CD4-positive, alpha-beta T cell treated with Interleukin-15 for 4 hours (primary cell): ENCODE results near the gene GRAMD2B.

Experiments
- DNase-seq: peaks from one replicate; pipeline ENCODE4 v3.0.0-alpha.2; 2020; ENCODE audit warnings: low spot score

GRAMD2B gene

DNA sequence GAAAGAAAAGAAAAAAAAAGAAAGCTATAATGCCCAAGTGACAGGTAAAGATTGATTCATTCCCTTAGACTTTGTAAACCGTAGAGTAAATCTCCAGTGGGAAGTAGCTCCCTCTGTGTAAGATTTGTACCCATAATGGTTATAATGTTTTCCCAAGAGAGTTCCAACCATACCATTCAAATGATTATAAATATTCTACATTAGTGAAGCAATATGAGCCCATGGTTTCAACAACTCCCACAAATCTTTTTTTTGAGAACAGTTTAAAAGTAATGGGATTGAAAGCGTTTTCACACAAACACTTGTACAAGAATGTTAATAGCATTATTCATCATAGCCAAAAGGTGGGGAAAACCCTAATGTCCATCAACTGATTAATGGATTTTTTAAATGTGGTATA is 58.0 kb downstream of the GRAMD2B start:
- DNase-seq: no peak

DNA sequence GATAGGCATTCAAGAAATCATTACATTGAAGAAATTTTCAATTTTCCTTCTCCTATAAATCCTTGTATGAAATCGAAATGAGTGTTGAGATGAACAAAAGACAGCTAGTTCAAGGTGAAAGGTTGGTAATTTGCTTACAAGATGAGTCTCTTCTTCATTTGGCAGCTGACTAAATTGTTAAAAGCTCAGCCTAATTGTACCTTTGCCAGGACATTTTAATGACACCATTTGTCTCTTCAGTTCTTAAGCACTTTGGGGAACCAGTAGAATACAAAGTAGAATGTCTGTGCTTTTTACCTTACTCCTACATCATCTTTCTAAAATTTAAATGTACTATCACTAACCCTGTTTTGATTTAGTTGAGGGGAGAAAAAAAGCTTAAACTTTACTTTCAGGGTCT is 59.4 kb downstream of the GRAMD2B start:
- DNase-seq: no peak

DNA sequence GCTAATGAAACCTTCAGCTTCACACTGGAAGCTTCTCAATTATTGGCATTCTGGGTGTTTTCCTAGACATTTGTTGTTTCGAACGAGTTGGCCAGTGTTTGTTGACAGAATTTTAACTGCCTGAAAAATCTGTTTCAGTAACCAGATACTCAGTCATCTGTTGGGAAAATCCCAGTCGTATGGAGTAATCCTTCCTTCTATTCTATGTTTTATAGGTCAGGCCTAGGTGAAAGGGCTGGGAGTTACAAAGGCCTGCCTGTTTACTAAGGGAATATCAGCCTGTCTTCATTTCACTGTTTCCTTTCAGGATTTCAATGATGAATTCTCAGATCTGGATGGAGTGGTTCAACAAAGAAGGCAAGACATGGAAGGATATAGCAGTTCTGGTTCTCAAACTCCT is 59.9 kb downstream of the GRAMD2B start:
- DNase-seq: no peak

DNA sequence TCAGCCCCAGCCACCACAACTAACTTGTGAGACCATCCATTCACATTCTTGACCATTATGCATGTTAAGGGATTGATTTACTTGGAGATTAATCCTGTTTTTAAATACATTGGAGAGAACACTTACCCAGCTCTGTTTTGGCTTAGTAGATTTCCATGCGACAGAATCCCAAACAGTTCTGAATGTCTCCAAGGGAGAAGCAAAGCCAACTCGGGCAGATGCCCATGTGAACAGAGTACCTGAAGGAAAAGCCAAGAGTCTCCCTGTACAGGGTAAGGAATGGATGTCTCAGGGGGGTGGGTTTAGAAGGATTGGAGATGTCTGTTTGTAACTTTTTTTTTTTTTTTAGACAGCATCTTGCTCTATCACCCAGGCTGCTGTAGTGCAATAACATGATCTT is 61.0 kb downstream of the GRAMD2B start:
- no peak for DNase-seq

DNA sequence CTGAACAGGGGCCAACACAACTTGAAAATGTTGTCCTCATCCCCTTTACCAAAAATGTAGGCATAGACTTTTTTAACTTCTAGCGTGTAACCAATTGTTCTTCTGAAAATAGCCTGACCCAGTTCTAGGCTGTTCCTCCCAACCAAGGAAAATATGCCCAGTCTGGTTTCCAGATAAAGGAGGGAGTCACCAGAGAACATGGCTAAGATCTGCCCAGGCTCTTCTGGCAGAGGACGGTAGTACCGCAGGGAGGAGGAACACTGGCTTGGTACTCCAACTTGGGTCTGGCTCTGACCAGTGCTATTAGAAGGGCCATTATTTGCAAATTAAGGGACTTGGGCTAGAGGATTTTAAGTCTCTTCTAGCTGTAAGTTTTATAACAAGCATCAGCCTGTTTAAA is 63.1 kb downstream of the GRAMD2B start:
- no peak for DNase-seq

DNA sequence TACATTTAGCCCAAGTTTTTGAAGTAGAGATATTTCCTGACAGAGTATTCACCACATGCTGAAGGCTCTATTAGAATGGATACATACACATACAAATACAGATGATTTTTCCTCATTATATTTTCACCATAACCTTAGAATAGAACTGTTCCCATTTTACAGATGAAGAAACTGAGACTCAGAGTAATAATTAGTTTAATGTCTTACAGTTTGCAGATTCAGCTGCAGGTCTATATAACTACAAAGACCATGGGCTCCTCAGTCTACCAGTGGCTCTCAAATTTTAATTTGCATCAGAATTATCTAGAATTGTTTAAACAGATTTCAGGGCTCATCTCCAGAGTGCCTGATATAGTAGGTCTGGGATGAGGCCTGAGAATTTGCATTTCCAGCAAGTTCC is 64.4 kb downstream of the GRAMD2B start:
- no peak for DNase-seq

DNA sequence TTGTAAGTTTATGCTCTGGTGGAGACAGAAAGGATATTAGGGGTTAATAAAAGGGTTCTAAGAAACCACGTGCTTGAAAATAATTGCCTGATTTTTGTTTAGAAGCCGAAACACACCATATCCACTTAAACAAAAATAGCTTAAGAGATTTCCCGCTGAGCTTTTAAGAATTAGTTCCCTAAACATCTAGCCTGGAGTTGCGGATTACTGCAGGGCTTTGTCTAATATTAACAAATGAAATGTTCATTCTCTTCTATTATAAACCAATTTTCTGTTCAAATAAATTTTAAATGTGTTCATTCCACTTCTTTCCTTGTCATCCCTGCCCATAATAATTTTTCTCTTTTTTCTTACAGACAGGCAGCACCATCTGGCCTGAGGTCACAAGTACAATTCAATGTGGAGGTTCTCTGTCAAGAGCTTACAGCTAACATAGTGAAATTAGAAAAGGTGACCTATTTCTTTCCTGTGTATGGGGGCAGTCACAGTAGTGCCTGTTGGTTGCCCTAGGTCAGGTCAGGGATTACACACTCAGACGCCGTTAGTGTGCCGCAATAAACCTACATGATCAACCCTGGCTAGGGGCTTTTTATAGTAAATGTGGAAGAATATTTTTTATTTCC is 65.3 kb downstream of the GRAMD2B start:
- DNase-seq: no peak

DNA sequence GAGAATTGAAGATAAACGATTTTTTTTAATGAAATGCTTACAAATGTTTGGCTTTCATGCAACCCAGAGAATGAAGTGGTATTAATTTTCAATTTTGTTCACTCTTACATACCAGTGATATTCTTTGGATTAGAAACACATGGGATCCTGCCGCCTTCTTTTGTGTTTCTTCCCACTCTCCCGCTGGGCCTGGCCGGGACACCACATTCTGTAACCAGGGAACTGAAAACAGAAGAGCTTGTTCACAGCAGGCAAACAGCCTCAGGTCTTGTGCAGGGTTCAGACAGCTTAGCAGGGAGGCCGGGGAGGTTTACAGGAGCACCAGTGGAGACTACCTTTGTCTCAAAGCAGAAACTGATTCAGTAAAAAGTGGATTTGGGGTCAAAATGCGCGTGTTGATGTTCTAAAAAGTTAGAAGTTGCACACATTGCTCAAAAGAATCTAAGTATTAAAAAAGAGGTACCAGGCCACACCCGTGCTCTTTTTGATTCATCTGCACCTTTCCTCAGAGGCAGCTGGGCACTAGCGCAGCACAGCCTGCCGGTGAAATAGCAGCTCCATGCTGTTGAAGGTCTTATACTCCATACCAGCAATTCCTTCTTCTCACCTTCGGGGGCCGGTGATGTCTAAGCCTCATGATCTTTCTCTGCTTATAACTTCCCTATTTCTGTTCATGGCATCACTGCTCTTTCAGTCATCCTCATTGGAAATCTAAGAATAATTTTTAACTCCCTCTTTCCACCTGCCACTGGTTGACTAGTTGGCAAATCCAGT is 67.1 kb downstream of the GRAMD2B start:
- no peak for DNase-seq

DNA sequence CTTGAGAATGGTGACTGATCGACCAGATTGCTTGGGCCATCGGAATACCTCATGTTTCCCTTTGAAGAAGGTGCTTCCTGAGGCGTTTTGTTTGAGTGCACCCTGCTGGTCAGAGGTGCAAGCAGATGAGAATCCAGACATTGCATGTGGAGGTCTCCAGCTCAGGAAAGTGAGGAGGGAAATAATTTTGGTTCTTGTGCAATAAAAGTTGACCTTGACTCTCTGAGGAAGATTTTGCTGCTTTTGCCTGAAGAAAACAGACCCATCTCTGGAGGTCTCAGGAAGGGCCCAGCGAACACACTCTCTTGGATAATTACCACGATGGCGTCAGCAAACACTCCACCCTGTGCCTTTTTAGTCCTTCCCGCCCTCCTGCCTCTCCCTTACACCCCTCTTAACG is 69.7 kb downstream of the GRAMD2B start:
- no peak for DNase-seq

DNA sequence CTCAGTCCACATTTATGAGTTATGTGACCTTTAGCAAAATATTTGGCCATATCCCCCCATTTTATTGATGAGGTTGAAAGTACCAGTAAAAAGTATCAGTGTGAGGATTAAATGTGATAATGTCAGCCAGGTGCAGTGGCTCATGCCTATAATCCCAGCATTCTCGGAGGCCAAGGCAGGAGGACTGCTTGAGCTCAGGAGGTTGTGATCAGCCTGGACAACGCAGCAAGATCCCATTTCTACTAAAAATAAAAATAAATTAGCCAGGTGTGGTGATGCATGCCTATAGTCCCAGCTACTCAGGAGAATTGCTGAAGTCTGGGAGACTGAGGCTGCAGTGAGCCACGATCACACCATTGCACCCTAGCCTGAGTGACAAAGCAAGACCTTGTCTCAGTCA is 71.2 kb downstream of the GRAMD2B start:
- DNase-seq: no peak

DNA sequence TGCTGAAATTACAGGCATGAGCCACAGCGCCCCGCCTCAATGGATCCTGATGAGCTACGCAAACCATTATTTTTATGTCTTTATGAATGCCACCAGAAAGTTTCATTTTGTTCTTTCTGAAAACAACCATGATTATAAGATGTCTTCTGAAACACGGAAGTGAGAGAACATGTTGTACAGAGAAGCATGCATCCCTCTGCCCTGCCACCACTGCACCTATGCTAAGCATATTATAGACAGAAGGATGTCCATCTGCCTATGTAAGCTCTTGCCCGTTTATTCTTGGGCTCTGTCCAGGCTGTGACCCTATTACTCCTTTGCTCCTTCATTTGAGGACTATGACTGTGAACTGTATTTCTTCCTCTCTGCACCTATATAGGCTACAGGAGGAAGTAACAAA is 74.3 kb downstream of the GRAMD2B start:
- DNase-seq: no peak

DNA sequence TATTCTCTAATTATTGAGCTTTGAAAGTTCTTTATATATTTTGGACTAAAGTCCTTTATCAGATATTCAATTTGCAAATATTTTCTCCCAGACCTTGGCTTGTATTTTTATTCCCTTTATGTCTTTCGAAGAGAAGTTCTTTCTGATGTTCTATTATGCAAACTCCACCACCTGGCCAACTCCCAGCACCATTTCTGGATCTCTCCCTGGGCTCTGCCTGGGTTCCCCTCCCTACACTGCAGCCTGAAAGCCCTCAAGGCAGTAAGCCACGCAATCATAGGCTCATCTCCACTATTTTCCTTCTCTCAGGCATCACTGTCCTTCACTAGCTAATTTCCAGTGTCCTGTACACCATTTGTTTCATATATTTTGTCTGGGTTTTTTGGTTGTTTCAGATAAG is 76.1 kb downstream of the GRAMD2B start:
- DNase-seq: no peak

DNA sequence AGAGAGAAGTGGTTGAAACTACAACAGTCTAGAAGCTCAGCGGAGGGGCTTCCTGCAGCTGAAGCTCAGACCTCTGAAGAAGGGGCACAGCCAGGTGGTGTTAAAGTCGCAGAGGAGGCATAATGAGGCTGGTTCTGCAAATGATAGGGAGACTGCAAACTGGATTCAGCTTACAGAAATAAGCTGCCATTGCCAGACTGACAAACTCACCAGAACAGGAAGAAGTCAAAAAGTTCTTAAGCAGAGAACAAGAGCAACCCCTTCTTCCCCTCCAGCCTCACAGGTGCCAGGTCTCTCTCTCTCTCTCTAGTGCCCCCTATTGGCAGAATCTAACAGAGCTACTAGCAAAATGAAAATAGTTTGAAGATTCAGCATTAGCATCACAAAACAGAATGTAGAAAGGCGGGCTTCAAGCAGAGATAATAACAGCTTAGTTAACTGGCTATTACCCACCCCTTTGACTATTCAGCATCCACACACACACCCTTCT is 76.7 kb downstream of the GRAMD2B start:
- DNase-seq: peak; percentile 61

DNA sequence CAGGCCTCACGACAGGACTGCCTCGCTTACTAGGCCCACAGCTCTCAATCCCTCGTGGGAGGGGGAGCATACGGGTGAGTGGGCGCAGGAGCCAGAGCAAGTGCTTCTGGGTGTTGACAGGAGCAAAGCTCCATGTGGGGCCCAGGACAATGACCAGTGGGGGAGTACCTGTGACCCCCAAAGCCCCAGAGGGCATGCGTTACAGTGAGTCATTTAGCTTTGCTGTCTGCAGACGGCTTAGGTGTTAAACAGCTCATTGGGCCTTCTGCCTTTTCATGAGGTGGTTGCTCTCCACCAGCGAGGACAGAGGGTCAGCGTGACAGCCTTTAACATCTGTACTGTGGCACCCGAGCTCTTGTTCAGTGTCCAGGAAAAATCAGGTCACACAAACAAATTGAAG is 78.2 kb downstream of the GRAMD2B start:
- no peak for DNase-seq

DNA sequence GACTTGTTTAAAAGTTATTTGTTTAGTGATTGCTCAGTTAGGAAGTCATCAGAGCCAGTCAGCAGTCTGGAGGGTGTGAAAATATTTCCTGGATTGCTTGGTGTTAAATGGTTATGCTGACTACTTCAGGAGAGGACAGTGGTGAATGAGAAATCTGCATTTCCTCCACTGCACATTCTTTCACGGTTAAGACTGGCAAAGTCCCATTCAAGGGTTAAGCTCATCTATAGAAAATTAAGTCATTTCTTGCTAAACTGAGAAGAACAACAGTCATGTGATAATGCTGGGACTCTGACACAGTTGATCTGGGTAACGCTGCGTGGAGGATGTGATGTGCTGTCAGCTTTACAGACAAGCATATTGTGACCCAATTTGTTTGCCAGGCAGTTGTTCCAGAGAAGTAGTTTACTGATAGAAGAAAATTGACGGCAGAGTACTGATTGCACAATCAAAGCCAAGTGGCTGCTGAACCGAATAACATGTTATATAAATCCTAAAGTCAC is 80.4 kb downstream of the GRAMD2B start:
- peak; percentile 8 for DNase-seq

DNA sequence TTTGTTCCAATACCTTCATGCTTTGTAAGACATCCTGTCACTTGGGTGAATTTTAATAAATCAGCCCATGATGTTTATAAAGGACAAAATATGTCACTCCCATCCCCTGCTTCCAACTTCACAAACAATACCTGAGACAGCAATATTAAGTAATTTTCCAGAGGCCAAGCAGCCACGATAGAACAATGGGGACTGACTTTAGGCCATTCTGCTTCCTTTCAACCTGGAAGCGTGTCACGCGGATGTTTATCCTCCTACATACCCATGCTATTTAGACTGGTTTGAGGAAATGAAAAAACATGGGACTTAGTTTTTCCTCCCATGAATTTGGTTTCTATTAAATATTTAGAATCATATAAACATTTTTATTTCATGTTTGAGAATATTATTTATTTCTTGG is 82.9 kb downstream of the GRAMD2B start:
- DNase-seq: no peak

DNA sequence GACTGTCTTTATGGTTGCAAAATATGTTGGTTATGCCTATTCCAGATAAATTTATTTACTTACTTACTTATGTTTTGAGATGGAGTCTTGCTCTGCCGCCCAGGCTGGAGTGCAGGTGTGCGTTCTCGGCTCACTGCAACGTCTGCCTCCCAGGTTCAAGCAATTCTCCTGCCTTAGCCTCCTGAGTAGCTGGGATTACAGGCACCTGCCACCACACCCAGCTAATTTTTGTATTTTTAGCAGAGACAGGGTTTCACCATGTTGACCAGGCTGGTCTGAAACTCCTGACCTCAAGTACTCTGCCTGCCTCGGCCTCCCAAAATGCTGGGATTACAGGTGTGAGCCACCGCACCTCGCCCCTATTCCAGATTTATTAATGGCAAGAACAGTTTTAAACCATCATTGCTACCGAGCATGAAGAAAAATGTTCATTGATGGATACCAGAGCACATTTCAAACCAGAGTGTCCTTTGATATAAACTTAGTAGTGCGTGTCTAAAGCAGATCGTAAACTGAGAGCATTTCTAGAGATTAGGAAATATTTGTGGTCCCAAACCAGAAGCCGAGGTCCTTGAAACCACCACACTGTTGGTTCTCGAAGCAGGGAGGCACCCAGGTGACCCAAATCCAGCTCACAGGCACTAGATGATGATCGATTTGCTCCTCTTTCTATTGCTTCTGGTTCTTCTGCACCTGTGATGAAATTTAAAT is 85.2 kb downstream of the GRAMD2B start:
- DNase-seq: no peak

DNA sequence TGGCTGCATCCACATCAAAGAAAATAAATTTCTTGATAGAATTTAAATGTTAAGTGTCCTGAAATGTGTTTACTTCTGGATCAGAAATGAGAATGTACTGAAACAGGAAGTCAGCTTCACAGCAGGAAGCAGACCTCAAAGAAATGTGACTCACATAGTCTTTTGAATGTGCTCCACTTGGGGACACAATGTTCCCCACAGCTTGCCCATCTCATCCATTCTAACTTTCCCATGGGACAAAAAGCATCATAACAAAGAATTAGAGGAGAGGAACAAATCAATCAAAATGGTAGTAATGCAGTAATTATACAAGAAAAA is 85.7 kb downstream of the GRAMD2B start:
- peak; percentile 37 for DNase-seq

DNA sequence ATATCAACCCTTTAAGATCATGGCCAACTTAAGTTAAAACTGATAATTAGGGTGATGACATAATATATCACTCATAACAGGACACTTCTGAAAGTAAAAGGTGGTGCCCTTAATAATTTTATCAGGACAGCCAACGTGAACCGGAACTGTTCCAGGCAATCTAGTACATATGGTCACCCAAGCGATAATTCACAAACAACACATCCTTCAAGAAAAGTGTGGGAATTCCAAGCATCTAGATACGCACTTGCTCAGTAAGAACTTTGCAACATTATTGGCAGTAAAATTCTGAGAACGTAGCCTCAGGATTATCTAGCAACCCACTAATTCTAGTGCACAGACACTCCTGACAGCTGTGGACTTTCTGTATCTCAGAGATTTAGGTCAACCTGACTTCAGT is 86.1 kb downstream of the GRAMD2B start:
- DNase-seq: no peak

DNA sequence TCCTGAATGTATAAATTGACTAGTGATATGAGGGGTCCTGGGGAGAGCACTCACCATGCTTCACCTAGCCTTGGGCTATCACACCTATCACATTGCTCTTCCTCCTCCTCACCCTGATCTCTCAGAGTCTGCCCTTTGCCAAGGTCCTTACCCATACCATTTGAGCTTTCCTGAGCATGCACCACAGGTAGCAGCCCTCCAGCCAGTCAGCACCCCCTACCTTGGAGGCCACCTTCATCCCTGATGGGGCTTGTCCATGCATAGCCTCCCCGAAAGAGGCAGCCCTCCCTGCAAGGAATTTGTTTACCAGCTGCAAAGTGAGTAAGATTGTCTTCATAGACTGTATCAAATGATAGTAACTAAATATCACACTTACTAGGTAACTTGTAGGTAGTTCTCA is 88.8 kb downstream of the GRAMD2B start:
- DNase-seq: no peak

DNA sequence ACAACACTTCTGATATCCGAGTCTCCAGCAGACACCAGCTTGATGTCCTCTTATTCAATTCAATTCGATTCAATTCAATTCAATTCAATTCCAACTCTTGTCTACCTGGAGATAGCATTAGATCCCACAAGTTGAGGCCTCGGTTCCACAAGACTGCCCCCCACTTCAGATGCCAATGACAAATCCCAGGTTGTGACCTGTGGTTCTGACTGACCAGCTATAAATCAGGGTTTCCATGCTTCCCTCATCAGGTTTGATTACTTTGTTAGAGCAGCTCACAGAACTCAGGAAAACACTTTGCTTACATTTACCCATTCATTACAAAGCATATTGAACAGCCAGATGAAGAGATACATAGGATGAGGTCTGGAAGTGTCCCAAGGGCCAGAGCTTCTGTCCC is 89.2 kb downstream of the GRAMD2B start:
- no peak for DNase-seq

DNA sequence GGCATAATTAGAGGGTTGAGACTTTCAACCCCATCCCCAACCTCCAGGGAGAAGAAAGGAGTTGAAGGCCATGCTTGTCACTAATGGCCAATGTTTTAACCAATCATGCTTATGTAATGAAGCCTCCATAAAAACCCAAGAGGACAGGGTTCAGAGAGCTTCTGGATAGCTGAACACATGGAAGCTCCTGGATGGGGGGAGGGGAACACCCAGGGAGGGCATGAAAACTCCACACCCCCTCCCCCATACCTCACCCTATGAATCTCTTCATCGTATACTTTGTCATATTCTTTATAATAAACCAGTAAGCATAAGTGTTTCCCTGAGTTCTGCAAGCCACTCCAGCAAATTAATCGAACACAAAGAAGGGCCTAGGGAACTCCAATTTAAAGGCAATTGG is 90.1 kb downstream of the GRAMD2B start:
- DNase-seq: no peak

DNA sequence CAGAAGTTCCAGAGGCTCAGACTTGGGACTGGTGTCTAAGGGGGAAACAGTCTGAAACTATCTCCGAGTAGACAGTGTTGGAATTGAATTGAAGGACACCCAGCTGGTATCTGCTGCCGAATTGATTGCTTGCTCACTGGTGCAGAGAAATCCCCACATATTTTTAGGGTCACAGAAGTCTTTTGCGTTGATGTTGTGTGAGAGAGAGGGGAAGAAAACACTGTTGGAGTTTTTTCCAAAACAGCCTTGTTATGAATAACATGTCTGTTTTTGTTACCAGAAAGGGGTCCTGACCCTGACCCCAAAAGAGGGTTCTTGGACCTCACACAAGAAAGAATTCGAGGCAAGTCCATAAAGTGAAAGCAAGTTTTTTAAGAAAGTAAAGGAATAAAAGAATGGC is 90.5 kb downstream of the GRAMD2B start:
- no peak for DNase-seq
